BJ (cell line): ENCODE measurements around the gene CYB5A. TPM values are rescaled to one million over a fixed set of nuclear protein-coding genes. Genes with fewer than 3 reads are reported as not detected.

Experiments used
- CTCF ChIA-PET: fragments of 350-600 bp; formaldehyde crosslinking; extraction: SDS; loops from one replicate; lab custom pipeline; 2021; ENCODE audit warnings: antibody characterized with exemption, inconsistent platforms; lab: Yijun Ruan, JAX
- POLR2A ChIA-PET: fragments of 300-600 bp; sonication (Branson Sonifier 250); formaldehyde crosslinking; extraction: SDS; loops from one replicate; lab custom pipeline; 2021; ENCODE audit warnings: antibody characterized with exemption; lab: Charles Lee
- DNase-seq: peaks from one replicate; pipeline ENCODE4 v3.0.0-alpha.2; 2011; ENCODE audit warnings: low read depth
- H3K27me3 ChIP-seq: 2 replicates; pipeline ENCODE4 v1.6.0; 2011; ENCODE audit warnings: low read length; ENCODE audit not compliant: control insufficient read depth, insufficient read depth
- H3K36me3 ChIP-seq: 2 replicates; pipeline ENCODE4 v1.5.1; 2011; ENCODE audit warnings: low read length; ENCODE audit not compliant: control insufficient read depth, insufficient read depth
- H3K4me3 ChIP-seq: 2 replicates; pipeline ENCODE4 v1.5.1; 2011; ENCODE audit warnings: low read depth, mild to moderate bottlenecking, control low read depth, low read length
- CTCF ChIP-seq: IDR thresholded peaks from 2 replicates; pipeline ENCODE4 v1.5.1; 2011; ENCODE audit warnings: low read depth, mild to moderate bottlenecking, control low read depth, inconsistent platforms, low read length, moderate library complexity; ENCODE audit not compliant: insufficient read depth
- polyA plus RNA-seq: library from polyadenylated mRNA; depleted of rRNA; stranded (reverse); fragments of >200 nt; gene quantifications from 2 replicates; pipeline ENCODE4 v1.2.3, GENCODE V29; 2011

The CYB5A gene
- polyA plus RNA-seq, 1 experiment = 66.0 TPM

DNA sequence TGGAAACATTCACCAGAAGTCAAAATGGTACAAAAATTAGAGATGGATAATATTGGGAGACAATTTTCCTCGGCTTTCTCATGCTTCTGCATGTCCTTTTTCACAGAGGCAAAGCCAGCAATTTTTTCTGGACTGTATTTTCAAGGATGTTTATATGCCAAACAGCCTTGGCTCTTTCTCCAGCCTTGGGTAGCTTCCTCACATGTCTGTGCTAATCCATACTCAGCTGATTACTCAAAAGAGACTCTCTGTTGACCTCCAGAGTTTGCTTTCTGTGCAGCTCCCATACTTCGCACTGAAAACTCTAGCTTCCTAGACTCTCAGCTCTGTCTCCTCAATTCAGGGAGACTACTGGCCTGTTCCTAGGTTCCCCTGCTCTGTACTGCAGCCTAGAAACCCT, 34.5 kb upstream of the CYB5A start:
- DNase-seq = no peak
- no peak for TF ChIP-seq CTCF
- H3K4me3 ChIP-seq = no peak overlapping the region

GRCh38 chr18:74316257-74317170, 24.8 kb upstream of the CYB5A start:
- ChIA-PET CTCF (interaction anchor here (1.0 to 1.3 kb wide), 2 partner anchors 9 to 66 kb away, joined by 3 read pairs; no protein-coding TSS in a partner anchor), POLR2A (no interaction called here)
- peak; percentile 78 for DNase-seq
- Histone ChIP-seq H3K4me3 (no peak overlapping the region), H3K36me3 (no peaks in the 10 kb centered on the region), H3K27me3 (no peaks in the 10 kb centered on the region)
- TF ChIP-seq CTCF = no peak

More for the DNA sequence above, 34.5 kb upstream of the CYB5A start:
- ChIA-PET POLR2A (no interaction called here), CTCF (no interaction called here)
- H3K27me3 ChIP-seq = 0 out of 2 replicates have a peak, but pooled peaks cover 1% of the 10 kb centered on the region
- no peaks in the 10 kb centered on the region for H3K36me3 ChIP-seq

GRCh38 chr18:74315464-74316256, 23.9 kb upstream of the CYB5A start, which contains the start of gene C18orf63:
Gene C18orf63, plus strand, starts transcription at chr18:74315839. Its CDS starts 2,027 bp downstream, at chr18:74317866.
- TF ChIP-seq CTCF = no peak
- CTCF ChIA-PET = interaction anchor here (0.6 to 1.3 kb wide), 2 partner anchors 8 to 140 kb away, joined by 3 read pairs; no protein-coding TSS in a partner anchor
- Histone ChIP-seq H3K36me3 (no peaks in the 10 kb centered on the region), H3K27me3 (no peaks in the 10 kb centered on the region), H3K4me3 (no peak within 1 kb of the TSS)
- no peak for DNase-seq
- POLR2A ChIA-PET = no interaction called here

GRCh38 chr18:74314759-74315463, 23.1 kb upstream of the CYB5A start:
- no peak overlapping the region for H3K4me3 ChIP-seq
- DNase-seq = no peak
- H3K27me3 ChIP-seq = no peaks in the 10 kb centered on the region
- ChIA-PET CTCF (interaction anchor here (0.6 to 1.3 kb wide), 2 partner anchors 7 to 141 kb away, joined by 3 read pairs; no protein-coding TSS in a partner anchor), POLR2A (no interaction called here)
- TF ChIP-seq CTCF = no peak
- no peaks in the 10 kb centered on the region for H3K36me3 ChIP-seq
